HepG2 (cell line): ENCODE data around the gene ARHGAP32. TPM values are rescaled to one million over a fixed set of nuclear protein-coding genes. Genes with fewer than 3 reads are reported as not detected.

Experiments used
- ATAC-seq: fragments of 200-7000 bp; cut with Tn5 transposase; 3 replicates; pipeline ENCODE4 v1.9.1; 2020; ENCODE audit warnings: mild to moderate bottlenecking, moderate library complexity
- BruUV-seq: library from RNA; stranded (reverse); fragments of 400-500 nt; replicated peaks from 2 replicates; lab custom pipeline; 2021; lab: Mats Ljungman, UMichigan
- CTCF ChIA-PET: fragments of 300-600 bp; formaldehyde crosslinking; extraction: SDS; loops from one replicate; lab custom pipeline; 2021; ENCODE audit warnings: low total read pairs, inconsistent platforms, low intra/inter-chr PET ratio; lab: Yijun Ruan, JAX
- POLR2A ChIA-PET: fragments of 350-600 bp; sonication (Branson Sonifier 250); formaldehyde crosslinking; loops from one replicate; lab custom pipeline; 2020; ENCODE audit warnings: antibody characterized with exemption, inconsistent platforms; lab: Yijun Ruan, JAX
- DNase-seq: peaks from one replicate; pipeline ENCODE4 v3.0.0-alpha.2; 2015; ENCODE audit warnings: low spot score
- FAIRE-seq: peaks from 3 replicates; lab custom pipeline; 2011; peaks lifted over from hg19 to GRCh38; lab: Jason Lieb, UNC
- H2AFZ ChIP-seq: one replicate; pipeline ENCODE4 v1.6.1; 2011; ENCODE audit warnings: low read length, inconsistent platforms
- H3K27ac ChIP-seq: fragments of 300-600 bp; 3 replicates; pipeline ENCODE4 v1.8.0; 2011; ENCODE audit warnings: mixed run types, mild to moderate bottlenecking, mixed read lengths, low read length, inconsistent platforms; ENCODE audit not compliant: insufficient read depth; ENCODE audit errors: extremely low read length
- H3K27me3 ChIP-seq, 2 experiments: fragments of 200-600 bp in 1 of 2; 2 replicates in 1 of 2; 3 replicates in 1 of 2; pipeline versions ENCODE4 v1.6.0 to v1.8.0; 2011; ENCODE audit warnings: low read length in 2 of 2, mild to moderate bottlenecking in 2 of 2, moderate library complexity in 2 of 2, inconsistent platforms in 1 of 2; ENCODE audit not compliant: insufficient read depth in 2 of 2, control insufficient read depth in 1 of 2
- H3K36me3 ChIP-seq, 2 experiments: fragments of 200-600 bp in 1 of 2; replicated peaks in 1 of 2; 2 replicates in 1 of 2; 3 replicates in 1 of 2; pipeline versions ENCODE4 v1.5.1 to v1.8.0; 2011; ENCODE audit warnings: low read length in 2 of 2, inconsistent platforms in 1 of 2; ENCODE audit not compliant: insufficient read depth in 2 of 2, control insufficient read depth in 1 of 2
- H3K4me1 ChIP-seq: 2 replicates; pipeline ENCODE4 v1.5.1; 2012; ENCODE audit warnings: low read length, inconsistent platforms; ENCODE audit not compliant: insufficient read depth
- H3K4me2 ChIP-seq: 2 replicates; pipeline ENCODE4 v1.6.0; 2011; ENCODE audit warnings: low read depth, low read length, inconsistent platforms
- H3K4me3 ChIP-seq, 3 experiments: fragments of 200-600 bp in 1 of 3; sonication (generic), shearing (Covaris generic) in 1 of 3; replicated peaks in 1 of 3; 2 replicates each; pipeline ENCODE4 v1.5.1; 2011 to 2016; ENCODE audit warnings: low read length in 3 of 3, inconsistent platforms in 2 of 3, low read depth in 2 of 3, mild to moderate bottlenecking in 2 of 3, control low read depth in 1 of 3, mixed read lengths in 1 of 3; ENCODE audit not compliant: insufficient read depth in 1 of 3
- H3K79me2 ChIP-seq: one replicate; pipeline ENCODE4 v1.6.1; 2011; ENCODE audit warnings: low read length, inconsistent platforms; ENCODE audit not compliant: insufficient read depth
- H3K9ac ChIP-seq: 2 replicates; pipeline ENCODE4 v1.6.0; 2011; ENCODE audit warnings: mild to moderate bottlenecking, low read depth, low read length, inconsistent platforms; ENCODE audit not compliant: insufficient read depth
- H3K9me3 ChIP-seq: 2 replicates; pipeline ENCODE4 v1.5.1; 2012; ENCODE audit warnings: mild to moderate bottlenecking, low read length
- H4K20me1 ChIP-seq: 2 replicates; pipeline ENCODE4 v1.6.0; 2011; ENCODE audit warnings: inconsistent platforms, mild to moderate bottlenecking, low read length, moderate library complexity; ENCODE audit not compliant: insufficient read depth
- ASH2L ChIP-seq: fragments of 300-600, 200-600 bp; sonication (generic); IDR thresholded peaks from 2 replicates; pipeline ENCODE4 v1.7.0; 2017; ENCODE audit warnings: low read depth, mild to moderate bottlenecking, moderate library complexity, mixed read lengths, low read length; ENCODE audit not compliant: insufficient read length
- MTF1 ChIP-seq: sonication (generic); formaldehyde crosslinking; IDR thresholded peaks from 2 replicates; pipeline ENCODE4 v1.5.0; 2020; ENCODE audit warnings: missing genetic modification reagents
- NR3C1 ChIP-seq: sonication (generic); formaldehyde crosslinking; IDR thresholded peaks from 2 replicates; pipeline ENCODE4 v1.4.0; 2020; ENCODE audit warnings: missing genetic modification reagents
- RAD51 ChIP-seq: fragments of 450-650 bp; IDR thresholded peaks from 2 replicates; pipeline ENCODE4 v1.6.1; 2016; ENCODE audit warnings: borderline replicate concordance
- REXO4 ChIP-seq: sonication (generic); formaldehyde crosslinking; IDR thresholded peaks from 2 replicates; pipeline ENCODE4 v1.8.0; 2022; ENCODE audit warnings: missing genetic modification reagents, mild to moderate bottlenecking, borderline replicate concordance
- SKI ChIP-seq: fragments of 450-650 bp; IDR thresholded peaks from one replicate; pipeline ENCODE4 v1.6.1; 2018; ENCODE audit warnings: mild to moderate bottlenecking; ENCODE audit not compliant: partially characterized antibody
- SMC3 ChIP-seq: IDR thresholded peaks from 2 replicates; pipeline ENCODE4 v1.6.1; 2011; ENCODE audit warnings: low read length, improper control_type of control experiment
- SP4 ChIP-seq: sonication (generic); formaldehyde crosslinking; IDR thresholded peaks from 2 replicates; pipeline ENCODE4 v1.8.1; 2023; ENCODE audit warnings: mild to moderate bottlenecking, missing genetic modification reagents
- STAT5B ChIP-seq: sonication (generic); formaldehyde crosslinking; IDR thresholded peaks from 2 replicates; pipeline ENCODE4 v1.4.0; 2020; ENCODE audit warnings: missing genetic modification reagents
- THRA ChIP-seq: sonication (generic); formaldehyde crosslinking; IDR thresholded peaks from 2 replicates; pipeline ENCODE4 v1.4.0; 2020; ENCODE audit warnings: missing genetic modification reagents, borderline replicate concordance
- TP53 ChIP-seq: sonication (generic); formaldehyde crosslinking; conservative IDR thresholded peaks from 2 replicates; pipeline ENCODE4 v1.4.0; 2020; ENCODE audit warnings: missing genetic modification reagents
- ZMYM4 ChIP-seq: sonication (generic); formaldehyde crosslinking; IDR thresholded peaks from 2 replicates; pipeline ENCODE4 v1.8.1; 2023; ENCODE audit warnings: mild to moderate bottlenecking, missing genetic modification reagents
- ZNF710 ChIP-seq: sonication (generic); formaldehyde crosslinking; IDR thresholded peaks from 2 replicates; pipeline ENCODE4 v1.5.0; 2020; ENCODE audit warnings: mild to moderate bottlenecking, missing genetic modification reagents, borderline replicate concordance
- WGBS: methylation state at CpG from one replicate; pipeline ENCODE4 v1.1.6; 2017; ENCODE audit warnings: low lambda C conversion rate; 5-methylcytosine and 5-hydroxymethylcytosine counted together
- in situ Hi-C: cut with HindIII; loops from 2 replicates; pipeline ENCODE4 v1.10.0; 2017; ENCODE audit warnings: low pct_unique_long_range_greater_than_20kb; ENCODE audit not compliant: extremely low pct_ligation_motif_present
- intact Hi-C: fragments of 100-400 bp; cut with micrococcal nuclease; formaldehyde crosslinking; loops from one replicate; pipeline ENCODE4 v1.10.0; 2022; ENCODE audit not compliant: unreplicated experiment
- polyA plus RNA-seq, 8 experiments: library from polyadenylated mRNA; depleted of rRNA in 3 of 8; stranded (reverse) in 7 of 8; unstranded in 1 of 8; fragments of >200 nt; fragmentation: Illumina TruSeq in 4 of 8; extraction: Trizol in 4 of 8; gene quantifications; 2 replicates each; pipeline versions ENCODE4 v1.2.1 to v1.2.3, GENCODE V29; 2011 to 2016; ENCODE audit warnings: low read depth in 4 of 8, missing spikeins in 1 of 8, mixed read lengths in 1 of 8; ENCODE audit not compliant: insufficient read depth in 1 of 8
- total RNA-seq, 5 experiments: library from RNA; depleted of rRNA; stranded (reverse); fragments of >200 nt; fragmentation: Illumina TruSeq; extraction: Trizol; gene quantifications; 2 replicates each; pipeline ENCODE4 v1.2.3, GENCODE V29; 2016; ENCODE audit warnings: low read depth in 1 of 5
- TF ChIP-seq, protein P1 (sequence below): sonication (generic); formaldehyde crosslinking; IDR thresholded peaks from 2 replicates; pipeline ENCODE4 v1.5.0; 2020; ENCODE audit warnings: missing genetic modification reagents, mild to moderate bottlenecking, borderline replicate concordance

The ARHGAP32 gene
- total and polyA plus RNA-seq, 2 of the 13 experiments (the other 11 are each of a cell fraction or from before 2014, with no cell fraction given), result 6.3 to 8.2 TPM

DNA sequence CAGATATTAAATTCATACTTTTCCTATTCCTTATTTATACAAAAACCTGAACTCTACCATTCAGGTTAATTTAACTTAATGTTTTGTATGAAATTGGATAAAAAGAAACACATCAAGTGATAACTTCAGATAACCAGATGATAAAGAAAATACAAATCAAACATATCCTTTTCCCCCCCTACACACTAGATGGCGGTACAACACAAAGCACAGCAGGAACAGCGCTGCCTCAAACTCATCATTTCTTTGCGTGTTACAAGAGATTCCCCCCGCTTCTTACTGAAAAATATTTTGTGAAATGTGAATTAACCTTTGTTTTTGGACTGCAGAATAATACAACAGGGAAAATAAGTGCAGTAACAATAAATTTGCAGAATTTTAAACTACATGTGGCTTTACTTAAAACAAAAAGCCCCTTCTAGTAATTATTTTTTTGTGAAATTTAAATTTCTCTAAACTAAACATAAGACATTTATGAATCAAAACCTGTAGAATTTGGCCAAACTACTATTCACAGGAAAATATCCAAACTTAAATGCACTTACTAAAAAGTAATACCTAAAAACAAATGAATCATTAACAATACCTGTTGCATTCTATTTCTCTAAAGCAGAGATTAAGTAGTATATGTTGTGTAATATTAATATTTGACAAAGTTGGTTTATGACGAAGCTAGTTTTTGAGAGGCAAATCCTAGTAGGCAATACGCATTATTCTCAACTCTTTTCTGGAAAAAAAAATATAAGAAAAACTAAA lies 74.4 kb downstream of the ARHGAP32 start (continued):
- TF ChIP-seq SMC3, result peak; percentile 96
- TF ChIP-seq, all 625 proteins: peak for 10

GRCh38 chr11:129115652-129116586 lies 76.2 kb downstream of the ARHGAP32 start:
- FAIRE-seq, result peak; percentile 79
- Histone ChIP-seq H3K4me3 (no peak overlapping the region), H3K4me2 (peak overlapping the region; percentile 38), H4K20me1 (no peaks in the 10 kb centered on the region), H3K27me3 (no peaks in the 10 kb centered on the region), H3K9ac (no peak overlapping the region), H3K27ac (peak overlapping the region; percentile 42), H3K4me1 (peaks cover 40% of the 10 kb centered on the region), H2AFZ (no peak overlapping the region), H3K36me3 (peaks cover 1 to 3% of the 10 kb centered on the region in 2 experiments; a peak in 2 of 5 replicates), H3K9me3 (no peaks in the 10 kb centered on the region), H3K79me2 (no peaks in the 10 kb centered on the region)
- peak; percentile 88 for DNase-seq
- WGBS, result 0% methylated on average over 2 of the region's 2 CpGs
- in situ Hi-C loops (loop anchor here (5.0 kb wide), 1 partner anchor 216 kb away; no protein-coding TSS in a partner anchor), intact Hi-C loops (loop anchor here (2.0 to 5.0 kb wide), 4 partner anchors 86 to 231 kb away; no protein-coding TSS in a partner anchor)
- peak; percentile 90 for ATAC-seq
- ChIA-PET POLR2A (no interaction called here), CTCF (interaction anchor here (1.0 to 4.5 kb wide), 2 partner anchors 216 to 635 kb away, joined by 3 to 65 read pairs; no protein-coding TSS in a partner anchor)
- no TSS peak for BruUV-seq
- no peak for TF ChIP-seq REXO4 (CRISPR knock-in tag)
- no peak for TF ChIP-seq TP53 (CRISPR knock-in tag)
- peak; percentile 33 for TF ChIP-seq SKI
- TF ChIP-seq MTF1 (CRISPR knock-in tag), result no peak
- no peak for TF ChIP-seq SP4 (CRISPR knock-in tag)
- TF ChIP-seq STAT5B (CRISPR knock-in tag), result no peak
- TF ChIP-seq, protein P1, sequence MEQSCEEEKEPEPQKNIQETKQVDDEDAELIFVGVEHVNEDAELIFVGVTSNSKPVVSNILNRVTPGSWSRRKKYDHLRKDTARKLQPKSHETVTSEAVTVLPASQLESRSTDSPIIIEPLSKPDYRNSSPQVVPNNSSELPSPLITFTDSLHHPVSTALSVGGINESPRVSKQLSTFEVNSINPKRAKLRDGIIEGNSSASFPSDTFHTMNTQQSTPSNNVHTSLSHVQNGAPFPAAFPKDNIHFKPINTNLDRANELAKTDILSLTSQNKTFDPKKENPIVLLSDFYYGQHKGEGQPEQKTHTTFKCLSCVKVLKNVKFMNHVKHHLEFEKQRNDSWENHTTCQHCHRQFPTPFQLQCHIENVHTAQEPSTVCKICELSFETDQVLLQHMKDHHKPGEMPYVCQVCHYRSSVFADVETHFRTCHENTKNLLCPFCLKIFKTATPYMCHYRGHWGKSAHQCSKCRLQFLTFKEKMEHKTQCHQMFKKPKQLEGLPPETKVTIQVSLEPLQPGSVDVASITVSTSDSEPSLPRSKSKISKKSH (CRISPR knock-in tag), result no peak
- TF ChIP-seq NR3C1 (CRISPR knock-in tag), result no peak
- TF ChIP-seq RAD51, result no peak
- TF ChIP-seq THRA, result peak; percentile 45; the same call in 1 of the 2 replicates
- TF ChIP-seq ZNF710 (CRISPR knock-in tag), result peak; percentile 55; the same call in 1 of the 2 replicates
- no peak for TF ChIP-seq ASH2L
- TF ChIP-seq ZMYM4 (CRISPR knock-in tag), result peak; percentile 71
